ENCODE measurements around the gene GALNT16. TPM values are rescaled to one million over a fixed set of nuclear protein-coding genes. Genes with fewer than 3 reads are reported as not detected.
"Not testable (repeated sequence)": the region's sequence is repeated elsewhere in the genome, so short reads cannot be mapped to it uniquely, and the experiment has no call there.

The GALNT16 gene
- total RNA-seq, 2 experiments from 2014 or later = not detected

DNA sequence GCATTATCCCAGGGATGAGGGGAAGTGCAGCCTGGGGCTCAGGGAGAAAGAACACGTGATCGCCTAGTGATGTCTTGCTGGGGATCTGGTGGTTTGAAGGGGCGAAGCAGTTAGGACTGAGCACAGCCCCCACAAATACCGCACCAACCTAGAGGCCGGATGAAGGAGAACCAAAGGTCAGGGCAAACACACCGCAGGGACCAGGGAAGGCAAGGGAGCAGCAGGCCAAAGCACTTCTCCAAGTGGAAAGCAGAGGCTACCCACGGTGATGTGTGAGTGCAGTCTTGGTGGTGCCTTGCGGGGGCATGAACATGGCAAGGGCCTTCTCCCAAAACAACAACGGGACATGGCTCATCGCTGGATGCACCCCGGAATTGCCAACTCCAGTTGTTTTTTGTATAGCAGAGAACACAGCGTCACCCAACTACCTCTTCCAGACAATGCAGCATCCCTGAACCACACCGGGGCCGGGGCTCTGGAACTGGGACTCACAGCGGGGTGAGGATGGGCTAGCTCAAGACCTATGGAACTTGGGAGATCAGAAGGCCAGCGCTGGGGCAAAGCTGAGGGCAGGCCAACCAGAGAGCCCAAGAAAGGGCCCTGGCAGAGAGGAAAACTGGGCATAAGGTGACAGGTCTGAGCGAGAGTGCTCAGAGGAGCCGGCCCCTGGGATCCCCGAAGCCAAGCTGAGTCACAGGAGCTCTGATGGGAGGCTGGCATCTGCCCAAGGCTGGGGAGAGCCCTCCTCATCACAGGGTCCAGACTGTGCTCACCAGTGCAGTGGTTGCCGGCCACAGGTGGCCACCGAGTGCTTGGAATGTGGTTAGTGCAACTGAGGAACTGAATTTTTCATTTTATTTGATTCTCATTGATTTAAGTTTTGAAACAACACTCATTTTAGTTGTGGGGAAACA is 11.1 kb downstream of the GALNT16 start:
- ChIA-PET POLR2A (no interaction called here), CTCF (interaction anchor here (0.7 kb wide), 1 partner anchor 10 kb away, joined by 3 read pairs; no protein-coding TSS in a partner anchor)
- no peak for DNase-seq
- Mint-ChIP-seq H3K36me3 (ENCODE audit: low read depth) (no peaks in the 10 kb centered on the region), H3K27ac (no peak overlapping the region), H3K4me3 (no peak overlapping the region), H3K4me1 (ENCODE audit: low read depth) (no peaks in the 10 kb centered on the region), H3K27me3 (ENCODE audit: low read depth) (peaks cover 27% of the 10 kb centered on the region), H3K9me3 (ENCODE audit: insufficient read depth) (no peaks in the 10 kb centered on the region)
- no peak for ATAC-seq

GRCh38 chr14:69274321-69274720 is 14.4 kb downstream of the GALNT16 start:
- no peak overlapping the region for H3K4me3 Mint-ChIP-seq
- peaks cover 23% of the 10 kb centered on the region for H3K27me3 Mint-ChIP-seq (ENCODE audit: low read depth)
- ChIA-PET CTCF (interaction anchor here (0.9 kb wide), 1 partner anchor 185 kb away, joined by 3 read pairs; no protein-coding TSS in a partner anchor), POLR2A (no interaction called here)
- H3K4me1 Mint-ChIP-seq (ENCODE audit: low read depth) = no peaks in the 10 kb centered on the region
- H3K27ac Mint-ChIP-seq = no peak overlapping the region
- no peaks in the 10 kb centered on the region for H3K9me3 Mint-ChIP-seq (ENCODE audit: insufficient read depth)
- H3K36me3 Mint-ChIP-seq (ENCODE audit: low read depth) = no peaks in the 10 kb centered on the region
- DNase-seq (no peak), ATAC-seq (no peak)

DNA sequence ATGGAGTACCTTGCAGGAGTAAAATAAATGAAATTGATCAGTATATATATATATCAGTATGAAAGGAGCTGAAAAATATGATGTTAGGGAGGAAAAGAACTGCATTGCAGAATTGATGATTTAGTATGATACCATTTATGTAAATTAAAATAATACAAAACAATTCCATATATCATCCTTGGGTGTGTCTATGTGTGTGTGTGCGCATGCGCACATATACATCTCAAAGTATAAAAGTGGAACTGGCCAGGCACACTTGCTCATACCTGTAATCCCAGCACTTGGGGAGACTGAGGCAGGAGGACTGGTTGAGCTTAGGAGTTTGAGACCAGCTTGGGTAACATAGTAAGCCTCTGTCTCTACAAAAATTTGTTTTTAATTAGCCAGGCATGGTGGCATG is 15.4 kb downstream of the GALNT16 start:
- DNase-seq = no peak
- no peak for ATAC-seq
- H3K9me3 Mint-ChIP-seq (ENCODE audit: insufficient read depth) = no peaks in the 10 kb centered on the region
- no peaks in the 10 kb centered on the region for H3K36me3 Mint-ChIP-seq (ENCODE audit: low read depth)
- ChIA-PET POLR2A (no interaction called here), CTCF (interaction anchor here (0.9 kb wide), 1 partner anchor 184 kb away, joined by 3 read pairs; no protein-coding TSS in a partner anchor)
- H3K27ac Mint-ChIP-seq = no peak overlapping the region
- H3K4me3 Mint-ChIP-seq = no peak overlapping the region
- no peaks in the 10 kb centered on the region for H3K4me1 Mint-ChIP-seq (ENCODE audit: low read depth)
- H3K27me3 Mint-ChIP-seq (ENCODE audit: low read depth) = peaks cover 29% of the 10 kb centered on the region

GRCh38 chr14:69277356-69277755 is 17.4 kb downstream of the GALNT16 start:
- H3K4me3 Mint-ChIP-seq; CTCF ChIA-PET; POLR2A ChIA-PET; DNase-seq; H3K36me3 Mint-ChIP-seq (ENCODE audit: low read depth); H3K4me1 Mint-ChIP-seq (ENCODE audit: low read depth); H3K9me3 Mint-ChIP-seq (ENCODE audit: insufficient read depth); H3K27ac Mint-ChIP-seq; ATAC-seq: not testable (repeated sequence)
- peaks cover 29% of the 10 kb centered on the region for H3K27me3 Mint-ChIP-seq (ENCODE audit: low read depth)

DNA sequence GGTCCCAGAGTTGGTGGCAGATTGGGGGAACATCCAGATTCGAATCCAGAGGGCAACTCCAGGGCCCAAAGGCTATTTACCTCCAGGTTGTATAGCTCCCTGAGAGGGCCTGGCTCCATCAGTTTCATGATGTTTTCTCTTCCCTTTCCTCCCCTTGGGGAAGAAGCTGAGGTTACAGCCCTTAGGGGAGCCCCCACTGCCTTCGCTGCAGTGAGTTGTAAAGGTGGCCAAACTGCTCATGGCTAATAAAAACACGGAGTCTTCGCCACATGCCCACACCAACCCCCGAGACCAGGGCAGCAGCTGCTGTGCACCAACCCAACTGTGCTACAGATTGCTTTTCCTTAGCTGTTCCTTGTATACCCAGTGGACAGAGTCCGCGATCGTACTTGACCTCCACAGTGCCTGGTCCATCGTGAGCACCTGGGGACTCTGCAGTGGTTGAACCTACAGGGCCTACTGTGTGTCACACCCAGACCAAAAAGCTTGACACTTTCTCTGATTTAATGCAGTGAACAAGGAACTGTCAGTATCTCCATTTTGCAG is 20.9 kb downstream of the GALNT16 start:
- no peak overlapping the region for H3K4me3 Mint-ChIP-seq
- no peaks in the 10 kb centered on the region for H3K4me1 Mint-ChIP-seq (ENCODE audit: low read depth)
- no peaks in the 10 kb centered on the region for H3K9me3 Mint-ChIP-seq (ENCODE audit: insufficient read depth)
- ChIA-PET POLR2A (no interaction called here), CTCF (no interaction called here)
- peaks cover 15% of the 10 kb centered on the region for H3K27me3 Mint-ChIP-seq (ENCODE audit: low read depth)
- no peaks in the 10 kb centered on the region for H3K36me3 Mint-ChIP-seq (ENCODE audit: low read depth)
- ATAC-seq (no peak), DNase-seq (no peak)
- no peak overlapping the region for H3K27ac Mint-ChIP-seq

DNA sequence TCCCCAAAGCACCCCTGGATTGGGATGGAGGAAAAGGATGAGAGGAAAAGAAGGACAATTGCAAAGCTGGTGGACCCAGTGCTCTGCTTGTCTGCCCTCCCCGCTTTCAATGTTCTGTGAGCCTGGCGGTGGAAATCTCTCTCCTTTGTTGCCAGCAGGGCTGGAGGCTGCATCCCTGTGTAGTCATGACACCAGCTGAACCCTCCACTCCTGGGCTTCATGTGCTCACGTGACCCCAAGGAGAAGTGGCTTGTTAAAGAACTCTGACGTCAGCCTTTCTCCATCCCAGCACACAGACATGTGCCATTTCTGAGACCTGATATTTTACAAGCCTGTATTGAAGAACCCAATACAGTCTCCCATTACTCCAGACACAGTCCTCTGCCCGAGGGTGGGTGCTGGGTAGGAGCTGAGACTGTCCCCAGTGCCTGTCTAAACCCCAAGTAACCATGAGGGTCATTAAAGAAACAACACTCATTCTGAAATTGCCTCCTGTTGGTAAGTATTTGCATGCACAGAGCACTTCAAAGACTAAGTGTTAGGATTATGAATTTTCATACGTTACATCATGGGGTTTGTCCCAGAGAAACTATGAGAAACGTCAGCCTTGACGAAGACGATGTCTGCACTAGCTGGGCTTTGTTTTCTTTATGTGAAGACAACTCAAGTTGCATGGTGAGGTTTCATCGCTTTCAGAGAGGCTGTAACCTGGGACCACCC is 21.7 kb downstream of the GALNT16 start:
- DNase-seq (no peak), ATAC-seq (no peak)
- ChIA-PET POLR2A (no interaction called here), CTCF (no interaction called here)
- no peak overlapping the region for H3K27ac Mint-ChIP-seq
- H3K4me3 Mint-ChIP-seq = no peak overlapping the region
- H3K36me3 Mint-ChIP-seq (ENCODE audit: low read depth) = no peaks in the 10 kb centered on the region
- peaks cover 16% of the 10 kb centered on the region for H3K27me3 Mint-ChIP-seq (ENCODE audit: low read depth)
- no peaks in the 10 kb centered on the region for H3K4me1 Mint-ChIP-seq (ENCODE audit: low read depth)
- no peaks in the 10 kb centered on the region for H3K9me3 Mint-ChIP-seq (ENCODE audit: insufficient read depth)

DNA sequence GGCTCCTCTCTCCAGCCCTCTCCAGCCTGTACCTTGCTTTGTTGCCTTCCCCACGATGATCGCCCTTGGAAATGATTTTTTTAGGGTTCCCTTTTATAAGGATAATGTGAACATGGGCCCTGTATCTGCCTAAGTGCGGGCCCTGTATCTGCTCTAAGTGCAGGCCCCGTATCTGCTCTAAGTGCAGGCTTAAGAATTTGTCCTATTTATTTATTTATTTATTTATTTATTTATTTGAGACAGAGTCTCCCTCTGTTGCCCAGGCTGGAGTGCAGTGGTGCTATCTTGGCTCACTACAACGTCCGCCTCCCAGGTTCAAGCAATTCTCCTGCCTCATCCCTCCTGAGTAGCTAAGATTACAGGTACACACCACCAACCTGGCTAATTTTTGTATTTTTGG is 22.5 kb downstream of the GALNT16 start:
- H3K9me3 Mint-ChIP-seq (ENCODE audit: insufficient read depth) = no peaks in the 10 kb centered on the region
- DNase-seq (no peak), ATAC-seq (no peak)
- H3K27ac Mint-ChIP-seq = no peak overlapping the region
- peaks cover 20% of the 10 kb centered on the region for H3K27me3 Mint-ChIP-seq (ENCODE audit: low read depth)
- no peaks in the 10 kb centered on the region for H3K36me3 Mint-ChIP-seq (ENCODE audit: low read depth)
- ChIA-PET POLR2A (no interaction called here), CTCF (no interaction called here)
- no peak overlapping the region for H3K4me3 Mint-ChIP-seq
- H3K4me1 Mint-ChIP-seq (ENCODE audit: low read depth) = no peaks in the 10 kb centered on the region

GRCh38 chr14:69284170-69284569 is 24.2 kb downstream of the GALNT16 start:
- Mint-ChIP-seq H3K27me3 (ENCODE audit: low read depth) (peaks cover 17% of the 10 kb centered on the region), H3K27ac (no peak overlapping the region), H3K4me3 (no peak overlapping the region), H3K36me3 (ENCODE audit: low read depth) (no peaks in the 10 kb centered on the region), H3K9me3 (ENCODE audit: insufficient read depth) (no peaks in the 10 kb centered on the region), H3K4me1 (ENCODE audit: low read depth) (no peaks in the 10 kb centered on the region)
- ATAC-seq (no peak), DNase-seq (no peak)
- ChIA-PET CTCF (no interaction called here), POLR2A (no interaction called here)

- Mint-ChIP-seq H3K36me3 (ENCODE audit: low read depth) (no peaks in the 10 kb centered on the region), H3K4me1 (ENCODE audit: low read depth) (no peaks in the 10 kb centered on the region), H3K27ac (no peak overlapping the region), H3K9me3 (ENCODE audit: insufficient read depth) (no peaks in the 10 kb centered on the region), H3K27me3 (ENCODE audit: low read depth) (peaks cover 10% of the 10 kb centered on the region), H3K4me3 (no peak overlapping the region)
- ATAC-seq (no peak), DNase-seq (no peak)
- ChIA-PET CTCF (no interaction called here), POLR2A (no interaction called here)
Measured at GRCh38 chr14:69285661-69286255, 25.8 kb downstream of the GALNT16 start.

GRCh38 chr14:69287098-69288010 is 27.4 kb downstream of the GALNT16 start:
- Mint-ChIP-seq H3K27ac (no peak overlapping the region), H3K4me1 (ENCODE audit: low read depth) (no peaks in the 10 kb centered on the region), H3K36me3 (ENCODE audit: low read depth) (no peaks in the 10 kb centered on the region), H3K9me3 (ENCODE audit: insufficient read depth) (no peaks in the 10 kb centered on the region), H3K27me3 (ENCODE audit: low read depth) (peaks cover 13% of the 10 kb centered on the region), H3K4me3 (no peak overlapping the region)
- ATAC-seq (no peak), DNase-seq (no peak)
- CTCF ChIA-PET = interaction anchor here (0.7 kb wide), 1 partner anchor 173 kb away, joined by 3 read pairs; no protein-coding TSS in a partner anchor
- POLR2A ChIA-PET = no interaction called here
